GM19452 (cell line): ENCODE measurements around the gene LSR.
"Not testable (repeated sequence)": the region's sequence is repeated elsewhere in the genome, so short reads cannot be mapped to it uniquely, and the experiment has no call there.

ENCODE experiments used
- ATAC-seq: cut with Tn5 transposase; IDR thresholded peaks from one replicate; pipeline ENCODE4 v1.9.1; 2021; ENCODE audit not compliant: unreplicated experiment

The LSR gene

GRCh38 chr19:35284153-35285094 lies 35.6 kb downstream of the LSR start:
- ATAC-seq = no peak

GRCh38 chr19:35285095-35285449 lies 36.3 kb downstream of the LSR start:
- ATAC-seq = no peak

DNA sequence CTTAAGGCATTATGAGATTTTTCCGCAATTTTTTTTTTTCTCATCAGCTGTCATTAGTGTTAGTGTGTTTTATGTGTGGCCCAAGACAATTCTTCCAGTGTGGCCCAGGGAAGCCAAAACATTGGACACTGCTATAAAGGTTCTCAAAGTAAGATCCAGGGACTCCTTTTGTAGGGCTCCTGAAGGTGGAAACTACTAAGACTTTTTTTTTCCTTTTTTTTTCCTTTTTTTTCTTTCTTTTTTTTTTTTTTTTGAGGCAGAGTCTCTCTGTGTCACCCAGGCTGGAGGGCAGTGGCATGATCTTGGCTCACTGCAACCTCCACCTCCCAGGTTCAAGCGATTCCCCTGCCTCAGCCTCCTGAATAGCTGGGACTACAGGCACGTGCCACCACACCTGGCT lies 36.7 kb downstream of the LSR start:
- not testable (repeated sequence) for ATAC-seq

DNA sequence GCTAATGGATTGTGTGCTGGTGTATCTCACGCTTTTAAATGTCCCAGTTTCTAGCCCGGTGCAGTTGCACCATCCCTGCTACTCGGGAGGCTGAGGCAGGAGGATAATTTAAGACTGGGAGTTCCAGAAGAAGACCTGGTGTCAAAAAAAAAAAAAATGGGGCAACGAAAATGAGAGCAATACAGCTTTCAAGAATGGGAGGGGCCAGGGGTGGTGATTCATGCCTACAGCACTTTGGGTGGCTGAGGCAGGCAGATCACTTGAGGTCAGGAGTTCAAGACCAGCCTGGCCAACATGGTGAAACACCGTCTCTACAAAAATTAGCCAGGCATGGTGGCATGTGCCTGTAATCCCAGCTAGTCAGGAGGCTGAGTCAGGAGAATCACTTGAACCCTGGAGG lies 37.3 kb downstream of the LSR start:
- ATAC-seq = not testable (repeated sequence)

- no peak for ATAC-seq
Observed at GRCh38 chr19:35287713-35288112, 38.9 kb downstream of the LSR start.

GRCh38 chr19:35288331-35288730 lies 39.5 kb downstream of the LSR start:
- no peak for ATAC-seq

DNA sequence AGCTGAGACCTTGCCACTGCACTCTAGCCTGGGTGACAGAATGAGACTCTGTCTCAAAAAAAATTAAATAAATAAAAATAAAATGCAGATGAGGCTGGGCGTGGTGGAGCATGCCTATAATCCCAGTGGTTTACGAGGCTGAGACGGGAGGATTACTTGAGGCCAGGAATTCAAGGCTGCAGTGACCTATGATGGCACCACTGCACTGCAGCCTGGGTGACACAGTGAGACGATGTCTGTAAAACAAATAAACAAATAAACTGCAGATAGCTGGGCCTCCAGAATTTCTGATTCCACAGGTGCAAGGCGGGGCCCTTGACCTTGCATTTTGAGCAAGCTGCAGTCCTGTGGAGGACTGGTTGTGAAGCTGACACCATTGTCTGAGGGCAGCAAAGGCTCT lies 40.1 kb downstream of the LSR start:
- ATAC-seq = no peak

GRCh38 chr19:35290381-35291127 lies 41.8 kb downstream of the LSR start:
- ATAC-seq = no peak

- ATAC-seq = no peak
Observed at GRCh38 chr19:35291259-35291658, 42.5 kb downstream of the LSR start.

GRCh38 chr19:35291916-35292315 lies 43.1 kb downstream of the LSR start, which contains the start of gene MAG:
MAG (plus strand) TSS chr19:35292161; CDS start chr19:35295409, 3,248 bp downstream.
- no peak for ATAC-seq

DNA sequence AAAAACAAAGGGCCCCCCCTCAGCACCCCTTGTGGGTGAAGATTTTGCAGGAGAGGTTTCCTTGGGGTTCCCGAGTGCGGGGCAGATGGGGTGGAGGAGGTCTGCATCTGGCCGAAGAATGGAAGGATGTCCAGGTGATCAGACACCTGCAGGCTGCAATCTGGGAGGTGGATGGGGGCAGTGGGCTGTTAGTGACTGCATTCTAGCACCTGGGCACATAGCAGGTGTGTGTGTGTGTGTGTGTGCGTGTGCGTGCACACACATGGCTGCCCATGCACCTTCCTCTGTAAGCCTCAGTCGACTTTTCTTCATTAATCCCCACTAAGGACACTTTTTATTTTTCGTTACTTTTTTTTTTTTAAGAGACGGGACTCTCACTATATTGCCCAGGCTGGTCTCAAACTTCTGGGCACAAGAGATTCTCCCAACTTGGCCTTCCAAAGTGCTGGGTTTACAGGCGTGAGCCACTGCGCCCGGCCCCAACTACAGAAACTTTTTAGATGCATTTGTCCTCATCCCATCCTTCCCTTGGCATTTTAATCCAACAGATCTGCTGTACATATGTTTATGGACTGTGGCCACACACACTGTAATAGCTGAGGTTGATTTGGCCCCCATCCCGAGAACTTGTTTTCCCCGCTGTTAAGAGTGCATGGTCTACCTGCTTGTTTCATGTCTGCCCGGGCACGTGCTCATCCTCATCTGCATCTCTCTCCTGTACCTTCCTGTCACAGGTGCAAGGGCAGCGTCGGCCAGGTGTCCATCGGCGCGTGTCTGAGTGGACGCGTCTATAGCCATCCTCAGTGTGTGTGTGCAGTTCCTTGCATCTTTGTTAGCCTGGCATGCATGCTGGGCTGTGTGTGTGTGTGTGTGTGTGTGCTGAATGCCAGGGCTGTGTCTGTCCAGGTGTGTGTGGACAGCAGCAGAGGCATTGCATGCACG lies 43.9 kb downstream of the LSR start:
- ATAC-seq = no peak

- no peak for ATAC-seq
Observed at GRCh38 chr19:35293363-35293739, 44.5 kb downstream of the LSR start.

DNA sequence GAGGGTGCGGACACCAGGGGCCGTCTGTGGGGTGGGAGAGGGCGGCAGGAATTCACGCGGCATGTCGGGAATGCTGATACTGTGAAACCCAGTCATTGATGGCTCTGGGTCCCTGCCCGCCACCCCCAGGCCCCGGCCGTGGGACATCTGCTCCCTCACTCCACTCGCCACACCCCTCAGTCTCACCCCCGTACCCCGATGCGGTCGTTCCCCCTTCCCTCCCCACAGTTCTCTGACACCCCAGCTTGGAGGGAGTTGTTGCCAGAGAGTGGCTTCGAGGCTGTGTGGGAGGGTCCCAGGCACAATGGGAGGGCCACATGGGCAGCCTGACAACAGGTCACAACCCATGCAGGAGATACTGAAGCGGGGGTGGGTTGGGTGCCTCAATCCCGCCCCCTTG lies 45.0 kb downstream of the LSR start:
- no peak for ATAC-seq

GRCh38 chr19:35294328-35294727 lies 45.5 kb downstream of the LSR start:
- ATAC-seq = no peak

DNA sequence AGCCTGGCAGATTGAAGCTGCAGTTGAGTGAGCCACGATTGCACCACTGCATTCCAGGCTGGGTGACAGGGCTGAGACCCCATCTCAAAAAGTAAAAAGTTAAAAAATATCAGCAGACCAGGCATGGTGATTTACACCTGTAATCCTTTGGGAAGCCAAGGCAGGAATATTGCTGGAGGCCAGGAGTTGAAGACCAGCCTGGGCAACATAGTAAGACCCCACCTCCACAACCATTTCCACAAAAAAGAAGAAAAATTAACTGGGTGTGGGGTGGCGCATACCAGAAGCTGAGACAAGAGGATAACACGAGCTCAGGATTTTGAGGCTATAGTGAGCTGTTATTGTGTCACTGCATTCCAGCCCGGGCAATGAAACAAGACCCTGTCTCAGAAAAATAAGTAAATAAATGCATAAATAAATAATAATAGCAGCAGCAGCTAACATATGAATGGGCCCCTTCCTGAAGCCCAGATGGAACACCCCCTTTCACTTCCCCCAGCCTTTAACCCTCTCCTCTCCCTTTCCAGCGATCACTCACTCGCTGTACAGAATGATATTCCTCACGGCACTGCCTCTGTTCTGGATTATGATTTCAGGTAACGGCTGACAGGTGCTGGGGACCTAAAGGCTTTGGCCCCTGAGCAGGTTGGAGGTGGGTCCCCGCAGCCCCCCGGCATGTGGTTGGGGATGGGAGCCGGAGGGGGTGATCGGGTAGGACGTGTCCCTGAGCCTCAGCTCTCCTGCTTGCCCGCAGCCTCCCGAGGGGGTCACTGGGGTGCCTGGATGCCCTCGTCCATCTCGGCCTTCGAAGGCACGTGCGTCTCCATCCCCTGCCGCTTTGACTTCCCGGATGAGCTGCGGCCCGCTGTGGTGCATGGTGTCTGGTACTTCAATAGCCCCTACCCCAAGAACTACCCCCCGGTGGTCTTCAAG lies 46.3 kb downstream of the LSR start:
- ATAC-seq = no peak

GRCh38 chr19:35295792-35296462 lies 47.1 kb downstream of the LSR start:
- ATAC-seq = no peak

DNA sequence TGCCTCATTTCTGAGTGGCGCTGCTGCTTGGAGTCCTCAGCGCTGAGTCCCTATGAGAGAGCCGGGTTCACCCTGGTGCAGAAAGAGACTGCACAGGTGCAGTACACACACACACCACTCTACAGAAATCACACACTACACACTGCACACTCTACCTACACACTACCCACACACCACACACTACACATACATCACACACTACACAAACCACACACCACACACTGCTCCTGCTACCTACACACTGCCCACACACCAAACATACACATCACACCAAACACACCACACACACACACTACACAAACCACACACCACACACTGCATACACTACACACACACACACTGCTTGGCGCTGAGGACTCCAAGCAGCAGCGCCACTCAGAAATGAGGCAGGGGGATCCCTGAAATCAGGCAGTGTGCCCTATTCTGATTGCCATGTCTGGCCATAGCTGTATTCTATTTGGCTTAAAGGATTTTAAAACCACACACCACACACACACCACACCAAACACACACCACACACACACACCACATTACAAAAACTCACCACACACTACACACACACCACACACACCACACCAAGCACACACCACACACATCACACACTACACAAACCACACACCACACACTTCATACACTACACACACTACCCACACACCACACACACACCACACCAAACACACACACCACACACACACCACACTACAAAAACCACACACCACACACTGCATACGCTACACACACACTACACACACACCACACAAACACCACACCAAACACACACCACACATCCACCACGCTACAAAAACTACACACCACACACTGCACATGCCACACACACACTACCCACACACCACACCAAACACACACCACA lies 48.1 kb downstream of the LSR start:
- no peak for ATAC-seq

GRCh38 chr19:35297515-35297848 lies 48.7 kb downstream of the LSR start:
- ATAC-seq = no peak

DNA sequence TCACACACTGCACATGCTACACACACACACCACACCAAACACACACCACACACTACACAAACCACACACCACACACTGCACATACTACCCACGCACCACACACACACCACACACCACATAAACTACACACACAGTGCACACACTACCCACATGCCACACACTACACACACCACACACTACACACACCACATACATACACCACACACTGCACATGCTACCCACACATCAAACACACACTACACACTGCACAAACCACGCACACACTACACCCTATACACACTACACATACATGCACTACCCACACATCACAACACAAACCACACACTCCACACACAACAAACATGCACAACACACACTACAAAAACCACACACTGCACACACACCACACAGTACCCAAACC lies 49.1 kb downstream of the LSR start:
- ATAC-seq = no peak
